Ramos (cell line): ENCODE data around the gene PPT2.
"Not testable (repeated sequence)": the region's sequence is repeated elsewhere in the genome, so short reads cannot be mapped to it uniquely, and the experiment has no call there.

Source experiments
- in situ Hi-C: fragments of 300-500 bp; cut with MboI; formaldehyde crosslinking; loops from one replicate; pipeline ENCODE4 v1.14.3; 2022; ENCODE audit warnings: low sequenced_read_pairs; ENCODE audit not compliant: unreplicated experiment

PPT2 gene

GRCh38 chr6:32187725-32188380 is 33.9 kb downstream of the PPT2 start:
- in situ Hi-C loops: not testable (repeated sequence)

DNA sequence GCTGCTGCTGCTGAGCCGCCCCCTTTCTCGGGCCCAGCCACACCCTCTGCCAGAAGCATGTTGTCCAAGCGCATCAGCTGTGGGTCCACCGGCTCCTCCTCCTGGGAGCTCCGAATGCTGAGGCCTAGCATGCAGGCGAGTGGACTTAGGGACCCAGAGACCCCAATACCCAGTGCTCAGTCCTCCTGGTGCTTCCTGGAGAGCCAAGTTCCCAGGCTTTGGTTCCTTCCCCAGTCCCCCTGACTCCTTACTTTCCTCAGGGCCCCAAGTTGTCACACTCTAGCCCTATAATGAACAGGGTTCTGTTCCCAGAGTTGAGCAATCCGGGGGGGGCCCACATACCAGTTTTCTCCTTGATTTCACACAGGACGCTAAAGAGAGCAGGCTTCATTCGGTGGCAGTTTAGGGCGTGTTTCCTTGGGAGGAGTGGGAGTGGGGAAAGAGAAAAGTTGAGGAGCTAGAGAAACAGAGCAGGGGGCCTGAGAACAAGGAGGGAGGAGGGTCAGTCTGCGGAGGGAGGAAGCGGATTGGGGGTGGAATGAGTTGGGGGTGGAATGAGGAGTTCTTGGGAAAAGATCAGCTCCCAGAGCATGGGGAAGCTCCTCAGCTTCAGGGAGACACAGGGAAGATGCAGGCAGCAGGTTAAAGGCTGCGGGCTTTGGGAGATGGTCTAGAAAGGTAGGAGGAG is 34.6 kb downstream of the PPT2 start:
- in situ Hi-C loops: no loop called here

DNA sequence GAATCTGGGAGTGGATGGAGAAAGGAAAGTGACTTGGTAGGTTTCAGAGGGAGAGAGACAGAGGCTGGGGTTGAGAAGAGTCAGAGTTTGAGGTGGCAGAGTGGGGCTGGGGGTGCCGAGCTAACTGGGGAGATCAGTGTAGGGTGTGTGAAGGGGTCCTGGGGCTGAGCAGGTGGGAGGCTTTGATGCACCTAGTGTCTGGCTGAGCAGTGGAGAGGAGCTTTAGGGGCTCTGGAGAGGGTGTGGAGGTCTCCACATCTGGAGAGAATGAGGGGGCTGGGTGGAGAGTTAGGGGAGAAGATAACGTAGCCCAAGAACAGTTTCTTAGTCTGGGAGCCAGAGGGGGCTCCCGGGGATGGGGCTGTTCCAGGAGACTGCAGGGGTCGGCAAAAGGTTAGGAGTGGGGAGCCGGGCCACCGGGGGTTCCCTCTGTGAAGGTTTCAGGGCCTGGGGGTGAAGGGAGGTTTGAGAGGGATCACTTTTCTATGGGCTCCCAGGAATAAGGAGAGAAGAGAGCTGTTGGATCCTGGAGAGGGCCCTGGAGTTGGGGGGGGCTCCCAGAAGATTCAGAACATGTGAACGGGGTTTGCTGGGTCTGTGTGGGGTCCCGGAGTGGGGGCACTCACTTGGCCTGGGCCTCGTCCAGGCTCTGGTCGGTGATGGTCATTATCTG is 35.3 kb downstream of the PPT2 start:
- in situ Hi-C loops: no loop called here

- in situ Hi-C loops: no loop called here
These were observed 35.8 kb downstream of the PPT2 start for GRCh38 chr6:32189742-32190053.

GRCh38 chr6:32190054-32190851 is 36.3 kb downstream of the PPT2 start, which contains the start of gene PBX2:
Gene PBX2 (minus strand): TSS chr6:32190202. CDS start chr6:32189915, 287 bp downstream.
- in situ Hi-C loops: no loop called here

- in situ Hi-C loops: no loop called here
These were observed 37.2 kb downstream of the PPT2 start for GRCh38 chr6:32190911-32191677.

DNA sequence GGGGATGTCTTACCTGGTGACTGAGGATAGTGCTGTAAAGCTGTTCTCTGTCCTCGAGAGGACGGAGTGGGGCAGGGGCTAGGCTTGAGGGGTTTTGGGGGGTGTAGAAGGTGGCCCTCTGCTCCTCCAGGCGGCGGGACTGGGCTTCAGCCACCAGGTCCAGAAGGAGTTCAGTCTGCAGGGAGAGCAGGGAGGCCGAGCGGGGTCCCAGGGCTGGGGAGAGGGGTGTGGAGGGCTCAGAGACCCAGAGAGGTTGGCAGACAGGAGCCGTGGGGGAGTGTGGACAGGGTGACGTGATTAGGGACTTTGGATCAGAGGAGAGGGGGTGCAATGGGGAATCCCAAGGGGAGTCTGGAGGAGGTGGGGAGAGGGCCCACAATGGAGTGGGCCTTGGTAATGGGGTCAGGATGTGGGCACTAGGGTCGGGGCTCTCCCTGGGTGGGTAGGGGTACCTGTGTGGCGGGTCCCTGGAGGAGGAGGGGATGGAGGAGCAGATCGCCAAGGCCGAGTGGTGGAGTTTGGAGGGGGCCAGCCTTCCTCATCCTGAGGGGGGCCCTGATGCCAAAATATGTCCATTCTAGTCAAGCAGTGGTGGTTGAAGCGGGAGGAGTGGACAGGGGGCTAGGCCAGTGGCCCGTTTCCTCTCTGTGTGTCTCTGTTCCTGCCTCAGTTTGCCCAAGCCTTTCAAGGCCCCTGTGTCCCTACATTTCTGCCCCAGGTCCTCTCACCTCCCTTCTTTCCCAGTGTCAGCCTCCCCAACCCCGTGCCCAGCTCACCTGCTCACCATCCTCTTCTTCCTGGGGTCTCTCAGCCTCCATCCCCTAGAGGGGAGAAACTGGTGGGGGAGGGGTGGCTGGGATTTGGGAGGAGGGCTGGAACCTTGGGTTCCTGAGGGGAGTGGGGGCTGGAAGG is 38.0 kb downstream of the PPT2 start:
- in situ Hi-C loops: no loop called here

- in situ Hi-C loops: no loop called here
These were observed 38.7 kb downstream of the PPT2 start, which contains the start of gene GPSM3 for GRCh38 chr6:32192608-32193039. Gene GPSM3 (minus strand): TSS chr6:32192643. CDS start chr6:32192513, 130 bp downstream.

GRCh38 chr6:32193096-32193495 is 39.2 kb downstream of the PPT2 start:
- in situ Hi-C loops: not testable (repeated sequence)

GRCh38 chr6:32194388-32194787 is 40.4 kb downstream of the PPT2 start:
- in situ Hi-C loops: no loop called here

GRCh38 chr6:32194825-32195651 is 41.1 kb downstream of the PPT2 start:
- in situ Hi-C loops: no loop called here

DNA sequence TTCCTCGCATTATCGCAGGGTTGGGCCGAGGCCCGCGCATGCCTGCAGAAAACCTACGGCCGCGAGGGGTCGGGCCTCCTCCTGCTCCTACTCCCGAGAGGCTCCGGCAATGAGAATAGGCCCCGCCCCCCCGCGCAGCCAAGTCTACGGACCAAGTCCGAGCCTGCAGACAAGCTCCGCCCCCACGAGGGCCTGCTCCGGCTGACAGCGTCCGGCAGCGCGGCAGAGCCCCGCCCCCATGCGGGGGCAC is 41.6 kb downstream of the PPT2 start:
- in situ Hi-C loops: no loop called here

DNA sequence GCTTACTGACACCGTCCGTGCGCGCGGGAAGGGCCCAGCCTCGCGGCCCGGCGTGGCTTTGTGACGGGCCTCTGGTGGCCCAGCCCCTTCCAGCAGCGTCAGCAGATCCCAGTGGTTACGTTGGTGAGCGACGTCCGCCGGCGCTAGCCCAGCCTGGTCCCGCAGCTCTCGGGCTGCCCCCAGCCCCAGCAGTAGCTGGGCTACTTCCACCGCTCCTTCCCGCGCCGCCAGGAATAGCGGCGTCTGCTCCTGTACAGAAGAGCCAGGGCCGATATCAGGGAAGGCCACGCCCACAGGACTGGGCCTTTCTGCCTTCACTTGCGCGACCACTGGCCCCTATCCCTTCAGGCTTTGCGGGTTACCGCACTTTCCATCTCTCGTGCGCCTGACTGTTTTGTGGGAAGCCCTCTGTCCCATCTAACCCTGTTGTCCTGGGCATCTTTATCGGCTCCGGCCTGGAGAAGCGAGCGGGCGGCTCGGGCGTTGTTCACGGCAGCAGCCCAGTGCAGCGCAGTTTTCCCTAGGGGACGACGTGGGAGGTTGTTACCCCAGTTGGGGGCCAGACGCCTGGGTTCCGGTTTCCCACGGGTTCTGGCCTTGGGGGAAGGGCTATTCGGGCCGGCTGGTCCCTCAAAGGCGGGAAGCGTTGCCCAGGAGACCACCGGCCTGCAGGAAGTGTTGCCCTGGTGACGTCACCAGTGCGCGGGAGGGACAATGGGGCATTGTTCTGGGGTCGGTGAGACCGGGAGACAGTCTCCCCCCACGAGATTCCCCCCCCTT is 42.2 kb downstream of the PPT2 start:
- in situ Hi-C loops: no loop called here

- in situ Hi-C loops: no loop called here
These were observed 43.0 kb downstream of the PPT2 start for GRCh38 chr6:32196682-32197616.

- in situ Hi-C loops: no loop called here
These were observed 44.4 kb downstream of the PPT2 start for GRCh38 chr6:32198345-32198696.

DNA sequence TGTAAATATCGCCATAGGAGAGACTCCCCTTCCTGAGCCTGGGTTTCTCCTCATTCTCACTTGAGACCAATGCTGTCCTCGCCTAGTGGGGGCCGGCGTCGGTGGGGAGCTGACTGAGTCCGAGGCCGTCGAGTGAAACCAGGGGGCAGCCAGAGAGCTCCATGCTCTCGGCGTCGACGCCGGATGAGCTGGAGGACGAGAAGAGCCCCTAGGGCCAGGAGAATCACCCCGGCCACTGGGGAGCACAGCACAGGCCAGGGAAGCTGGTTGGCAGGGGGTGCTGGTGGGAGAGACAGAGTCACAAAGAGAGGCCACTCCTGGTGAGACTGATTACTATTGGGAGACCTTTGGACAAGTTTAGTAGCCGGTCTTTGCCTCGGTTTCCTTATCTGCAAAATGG is 44.9 kb downstream of the PPT2 start:
- in situ Hi-C loops: no loop called here
